HG02970 (cell line): ENCODE results near the gene ERCC6L2.

Experiments
- ATAC-seq: cut with Tn5 transposase; IDR thresholded peaks from one replicate; pipeline ENCODE4 v1.9.1; 2021; ENCODE audit warnings: mild to moderate bottlenecking, moderate library complexity, moderate number of reproducible peaks; ENCODE audit not compliant: unreplicated experiment, low FRiP score

The ERCC6L2 gene

GRCh38 chr9:95875305-95876137 is at the start of gene ERCC6L2:
Gene ERCC6L2 (plus strand): TSS chr9:95875691. CDS start chr9:95876039, 348 bp downstream.
- peak; percentile 88 for ATAC-seq

GRCh38 chr9:95826183-95826838 is 49.2 kb upstream of the ERCC6L2 start:
- no peak for ATAC-seq

- no peak for ATAC-seq
Measured at GRCh38 chr9:95830768-95831167, 44.7 kb upstream of the ERCC6L2 start.

GRCh38 chr9:95831810-95832209 is 43.7 kb upstream of the ERCC6L2 start:
- ATAC-seq = no peak

GRCh38 chr9:95833546-95834178 is 41.8 kb upstream of the ERCC6L2 start:
- no peak for ATAC-seq

GRCh38 chr9:95834281-95834907 is 41.1 kb upstream of the ERCC6L2 start:
- no peak for ATAC-seq

GRCh38 chr9:95835393-95835792 is 40.1 kb upstream of the ERCC6L2 start:
- ATAC-seq = no peak

GRCh38 chr9:95836072-95836471 is 39.4 kb upstream of the ERCC6L2 start:
- ATAC-seq = no peak

- no peak for ATAC-seq
Measured at GRCh38 chr9:95839012-95839411, 36.5 kb upstream of the ERCC6L2 start.

GRCh38 chr9:95840074-95840473 is 35.4 kb upstream of the ERCC6L2 start:
- no peak for ATAC-seq

GRCh38 chr9:95841377-95841776 is 34.1 kb upstream of the ERCC6L2 start:
- no peak for ATAC-seq

- no peak for ATAC-seq
Measured at GRCh38 chr9:95845751-95846150, 29.7 kb upstream of the ERCC6L2 start.

- ATAC-seq = no peak
Measured at GRCh38 chr9:95848764-95849163, 26.7 kb upstream of the ERCC6L2 start.

- peak; percentile 86 for ATAC-seq
Measured at GRCh38 chr9:95852059-95853032, 23.1 kb upstream of the ERCC6L2 start.

- ATAC-seq = no peak
Measured at GRCh38 chr9:95854386-95855020, 21.0 kb upstream of the ERCC6L2 start.

- ATAC-seq = no peak
Measured at GRCh38 chr9:95855961-95856360, 19.5 kb upstream of the ERCC6L2 start.

- ATAC-seq = no peak
Measured at GRCh38 chr9:95857124-95857523, 18.4 kb upstream of the ERCC6L2 start.

- ATAC-seq = no peak
Measured at GRCh38 chr9:95857896-95858295, 17.6 kb upstream of the ERCC6L2 start.

GRCh38 chr9:95862343-95862742 is 13.1 kb upstream of the ERCC6L2 start:
- no peak for ATAC-seq
